ENCODE data around the gene DIAPH1. TPM values are rescaled to one million over a fixed set of nuclear protein-coding genes. Genes with fewer than 3 reads are reported as not detected.

Gene DIAPH1
- total RNA-seq, 1 donor from 2014 or later = 136 TPM

DNA sequence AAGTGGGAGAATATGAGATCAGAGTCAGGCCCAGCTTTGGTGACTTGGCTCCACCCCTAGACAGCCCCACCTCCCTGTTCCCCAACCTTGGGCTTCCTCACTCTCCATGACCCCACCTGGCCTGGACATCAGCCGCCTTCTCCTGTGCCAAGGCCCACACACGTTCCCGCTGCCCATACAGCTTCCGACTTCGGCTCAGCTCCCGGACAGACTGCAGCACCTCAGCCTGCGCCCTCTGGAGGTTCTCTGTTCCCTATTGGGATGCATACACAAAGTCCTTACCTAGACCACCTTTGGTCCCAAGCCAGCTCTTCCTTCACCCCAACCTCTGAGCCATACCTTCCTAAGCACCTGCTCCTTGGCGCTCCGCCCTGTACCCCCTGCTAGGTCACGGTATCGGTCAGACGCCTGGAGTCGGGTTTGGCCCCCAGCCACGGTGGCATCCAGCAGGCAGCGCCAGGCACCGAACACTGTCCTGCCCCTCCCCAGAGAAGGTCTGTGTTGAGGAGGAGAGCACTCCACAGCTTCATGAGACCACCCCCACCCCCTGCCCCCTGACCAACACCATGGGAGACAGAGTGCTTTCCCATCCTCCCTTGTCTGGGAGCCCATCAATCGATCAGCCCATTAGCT, 30.4 kb upstream of the DIAPH1 start:
- no peak overlapping the region for H3K27ac Mint-ChIP-seq
- ATAC-seq (ENCODE audit: low read depth) (no peak), DNase-seq (no peak)
- H3K9me3 Mint-ChIP-seq = no peaks in the 10 kb centered on the region
- POLR2A ChIA-PET = interaction anchor here (1.2 kb wide), 1 partner anchor 13 kb away, joined by 5 read pairs; the partner anchor contains the start of genes HDAC3 and RELL2
- H3K4me1 Mint-ChIP-seq = peaks cover 29% of the 10 kb centered on the region
- H3K27me3 Mint-ChIP-seq = no peaks in the 10 kb centered on the region
- H3K4me3 Mint-ChIP-seq = no peak overlapping the region
- intact Hi-C loops (cut with micrococcal nuclease) = no loop called here
- CTCF ChIA-PET = no interaction called here
- TF ChIP-seq, protein P1, sequence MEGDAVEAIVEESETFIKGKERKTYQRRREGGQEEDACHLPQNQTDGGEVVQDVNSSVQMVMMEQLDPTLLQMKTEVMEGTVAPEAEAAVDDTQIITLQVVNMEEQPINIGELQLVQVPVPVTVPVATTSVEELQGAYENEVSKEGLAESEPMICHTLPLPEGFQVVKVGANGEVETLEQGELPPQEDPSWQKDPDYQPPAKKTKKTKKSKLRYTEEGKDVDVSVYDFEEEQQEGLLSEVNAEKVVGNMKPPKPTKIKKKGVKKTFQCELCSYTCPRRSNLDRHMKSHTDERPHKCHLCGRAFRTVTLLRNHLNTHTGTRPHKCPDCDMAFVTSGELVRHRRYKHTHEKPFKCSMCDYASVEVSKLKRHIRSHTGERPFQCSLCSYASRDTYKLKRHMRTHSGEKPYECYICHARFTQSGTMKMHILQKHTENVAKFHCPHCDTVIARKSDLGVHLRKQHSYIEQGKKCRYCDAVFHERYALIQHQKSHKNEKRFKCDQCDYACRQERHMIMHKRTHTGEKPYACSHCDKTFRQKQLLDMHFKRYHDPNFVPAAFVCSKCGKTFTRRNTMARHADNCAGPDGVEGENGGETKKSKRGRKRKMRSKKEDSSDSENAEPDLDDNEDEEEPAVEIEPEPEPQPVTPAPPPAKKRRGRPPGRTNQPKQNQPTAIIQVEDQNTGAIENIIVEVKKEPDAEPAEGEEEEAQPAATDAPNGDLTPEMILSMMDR (IDR thresholded peaks at IDR 0.05) = no peak
- H3K36me3 Mint-ChIP-seq (ENCODE audit: low read depth) = peaks cover 47% of the 10 kb centered on the region

DNA sequence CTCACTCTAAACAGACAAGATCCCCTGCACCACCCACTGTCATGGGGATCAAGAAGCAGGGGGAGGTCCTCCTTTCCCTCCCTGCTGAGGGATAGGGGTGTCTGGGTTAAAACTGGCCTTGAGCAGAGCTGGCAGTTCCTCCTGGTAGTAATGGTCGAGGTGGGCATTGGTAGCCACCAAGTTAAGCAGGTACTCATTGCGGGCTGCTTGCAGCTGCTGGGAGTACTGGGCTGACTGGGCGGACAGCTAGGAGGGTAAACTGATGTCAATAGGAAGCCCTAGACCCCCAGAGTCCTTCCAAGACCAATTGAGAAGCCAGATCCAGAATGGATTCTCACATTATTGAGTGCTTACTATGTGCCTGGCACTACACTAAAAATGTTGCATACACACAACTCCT, 29.1 kb upstream of the DIAPH1 start:
- H3K9me3 Mint-ChIP-seq = no peaks in the 10 kb centered on the region
- H3K27me3 Mint-ChIP-seq = no peaks in the 10 kb centered on the region
- H3K36me3 Mint-ChIP-seq (ENCODE audit: low read depth) = peaks cover 55% of the 10 kb centered on the region
- DNase-seq (no peak), ATAC-seq (ENCODE audit: low read depth) (no peak)
- intact Hi-C loops (cut with micrococcal nuclease) = no loop called here
- H3K4me3 Mint-ChIP-seq = no peak overlapping the region
- no peak overlapping the region for H3K27ac Mint-ChIP-seq
- POLR2A ChIA-PET = no interaction called here
- CTCF ChIA-PET = interaction anchor here (1.3 to 1.5 kb wide), 2 partner anchors 10 to 56 kb away, joined by 3 read pairs; no protein-coding TSS in a partner anchor
- peaks cover 29% of the 10 kb centered on the region for H3K4me1 Mint-ChIP-seq
- TF ChIP-seq, protein P1 (IDR thresholded peaks at IDR 0.05) = no peak

DNA sequence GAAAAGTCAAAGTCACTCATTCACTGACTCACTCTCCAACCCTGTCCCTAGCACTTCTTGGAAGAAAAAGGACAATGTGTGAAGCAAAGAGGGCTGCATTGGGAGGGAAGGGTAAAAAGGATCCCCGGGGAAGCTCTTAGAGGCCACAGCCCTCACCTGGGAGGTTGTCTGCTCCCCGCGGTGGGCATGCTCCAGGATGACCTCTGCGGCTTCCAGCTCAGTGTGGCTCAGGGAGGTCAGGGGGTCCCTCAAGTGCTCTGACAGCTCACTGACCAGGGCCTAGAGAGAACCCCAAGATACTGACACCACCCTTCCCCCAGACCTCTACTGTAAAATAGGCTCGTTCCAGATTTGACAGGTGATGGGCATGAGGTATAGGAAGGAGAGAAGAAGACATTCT, 28.4 kb upstream of the DIAPH1 start:
- ATAC-seq (ENCODE audit: low read depth) = no peak
- Mint-ChIP-seq H3K4me1 (peaks cover 28% of the 10 kb centered on the region), H3K9me3 (no peaks in the 10 kb centered on the region), H3K27me3 (no peaks in the 10 kb centered on the region), H3K27ac (no peak overlapping the region), H3K36me3 (ENCODE audit: low read depth) (peaks cover 61% of the 10 kb centered on the region), H3K4me3 (no peak overlapping the region)
- DNase-seq = no peak
- intact Hi-C loops (cut with micrococcal nuclease) = no loop called here
- ChIA-PET CTCF (interaction anchor here (1.3 to 1.5 kb wide), 2 partner anchors 9 to 55 kb away, joined by 3 read pairs; no protein-coding TSS in a partner anchor), POLR2A (no interaction called here)
- TF ChIP-seq, protein P1 (IDR thresholded peaks at IDR 0.05) = no peak

DNA sequence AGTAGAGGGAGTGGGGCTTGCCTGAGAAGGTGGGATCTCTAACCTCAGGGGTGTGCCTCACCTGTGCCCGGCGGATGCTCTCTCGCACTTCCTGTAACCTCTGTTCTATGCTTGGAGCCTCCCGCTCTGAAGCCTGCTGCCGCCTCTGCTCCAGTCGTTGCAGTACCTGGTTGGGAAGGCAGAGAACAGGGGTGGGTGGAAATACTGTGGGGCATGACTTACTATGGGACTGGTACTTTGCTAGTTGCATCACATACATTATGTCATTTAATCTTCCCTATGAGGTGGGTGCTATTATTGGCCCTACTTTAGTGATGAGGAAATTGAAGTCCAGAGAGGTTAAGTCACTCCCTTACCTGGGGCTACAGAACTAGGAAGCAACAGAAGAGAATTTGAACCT, 27.2 kb upstream of the DIAPH1 start:
- TF ChIP-seq, protein P1 (IDR thresholded peaks at IDR 0.05) = no peak
- Mint-ChIP-seq H3K4me1 (peaks cover 18% of the 10 kb centered on the region), H3K9me3 (no peaks in the 10 kb centered on the region), H3K27me3 (no peaks in the 10 kb centered on the region), H3K36me3 (ENCODE audit: low read depth) (peaks cover 68% of the 10 kb centered on the region), H3K27ac (no peak overlapping the region), H3K4me3 (no peak overlapping the region)
- CTCF ChIA-PET = no interaction called here
- intact Hi-C loops (cut with micrococcal nuclease) = no loop called here
- DNase-seq (no peak), ATAC-seq (ENCODE audit: low read depth) (no peak)
- POLR2A ChIA-PET = interaction anchor here (0.6 kb wide), 1 partner anchor 9 kb away, joined by 3 read pairs; the partner anchor contains the start of genes HDAC3 and RELL2

DNA sequence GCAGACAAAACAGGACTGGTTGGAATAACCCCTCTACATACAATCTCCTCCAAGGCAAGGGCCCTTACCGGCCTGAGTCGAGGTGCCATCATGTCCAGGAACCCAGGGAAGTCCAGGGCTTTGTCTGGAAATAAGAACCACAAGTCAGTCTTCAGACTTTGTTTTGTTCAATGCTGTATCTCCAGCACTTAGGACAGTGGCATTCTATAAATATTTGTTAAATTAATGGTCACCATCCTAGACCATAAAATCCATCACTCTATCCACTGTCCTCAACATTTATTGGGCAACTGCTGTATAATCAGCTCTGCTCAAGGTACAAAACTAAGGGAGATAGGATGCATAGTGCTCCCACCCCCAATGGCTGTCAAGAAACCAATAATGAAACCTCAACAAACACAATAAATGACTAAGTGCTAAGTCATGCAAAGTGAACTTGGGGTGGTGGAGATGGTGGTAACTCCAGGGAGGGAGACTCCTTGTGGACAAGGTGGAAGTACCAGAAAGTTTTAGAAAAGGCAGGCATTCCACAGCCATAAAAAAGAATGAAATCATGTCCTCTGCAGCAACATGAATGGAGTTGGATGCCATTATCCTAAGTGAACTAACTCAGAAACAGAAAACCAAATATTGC, 23.0 kb upstream of the DIAPH1 start:
- no peak for DNase-seq
- H3K4me3 Mint-ChIP-seq = no peak overlapping the region
- intact Hi-C loops (cut with micrococcal nuclease) = no loop called here
- H3K9me3 Mint-ChIP-seq = no peaks in the 10 kb centered on the region
- ATAC-seq (ENCODE audit: low read depth) = no peak
- H3K4me1 Mint-ChIP-seq = peaks cover 7% of the 10 kb centered on the region
- no peaks in the 10 kb centered on the region for H3K27me3 Mint-ChIP-seq
- H3K27ac Mint-ChIP-seq = no peak overlapping the region
- POLR2A ChIA-PET = interaction anchor here (3.6 kb wide), 1 partner anchor 9 kb away, joined by 17 read pairs; the partner anchor contains the start of gene FCHSD1
- CTCF ChIA-PET = interaction anchor here (1.3 to 1.7 kb wide), 2 partner anchors 10 to 50 kb away, joined by 6 read pairs; partner anchors contain the start of gene FCHSD1
- peaks cover 54% of the 10 kb centered on the region for H3K36me3 Mint-ChIP-seq (ENCODE audit: low read depth)
- TF ChIP-seq, protein P1 (IDR thresholded peaks at IDR 0.05) = no peak

All from activated B cell treated with CpG ODN at 0.5 μM for 24 hours (primary cell).